Epidermal melanocyte (primary cell): ENCODE measurements around the gene PROM2.

ENCODE experiments used
- DNase-seq: peaks from one replicate; pipeline ENCODE4 v3.0.0; 2011; ENCODE audit warnings: low spot score; ENCODE audit not compliant: insufficient read length

Gene PROM2

DNA sequence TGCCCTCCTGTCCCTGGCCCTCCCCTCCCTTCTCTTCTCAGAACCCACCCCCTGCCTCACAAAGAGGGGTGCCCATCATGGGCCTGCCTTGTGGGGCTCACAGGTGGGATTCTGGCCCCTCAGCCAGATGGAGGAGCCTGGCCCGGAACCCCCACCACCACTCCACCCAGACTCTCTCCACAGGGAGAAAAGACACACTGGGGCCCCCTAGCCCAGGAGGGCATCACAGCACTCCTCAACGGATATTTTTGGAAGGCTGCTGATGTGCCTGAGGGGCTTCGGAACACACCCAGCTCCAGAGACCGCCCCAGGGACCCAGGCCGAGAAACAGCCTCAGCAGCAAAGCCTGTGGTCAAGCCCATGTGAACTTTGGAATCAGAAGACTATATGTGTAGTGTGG is 32.8 kb downstream of the PROM2 start:
- no peak for DNase-seq

DNA sequence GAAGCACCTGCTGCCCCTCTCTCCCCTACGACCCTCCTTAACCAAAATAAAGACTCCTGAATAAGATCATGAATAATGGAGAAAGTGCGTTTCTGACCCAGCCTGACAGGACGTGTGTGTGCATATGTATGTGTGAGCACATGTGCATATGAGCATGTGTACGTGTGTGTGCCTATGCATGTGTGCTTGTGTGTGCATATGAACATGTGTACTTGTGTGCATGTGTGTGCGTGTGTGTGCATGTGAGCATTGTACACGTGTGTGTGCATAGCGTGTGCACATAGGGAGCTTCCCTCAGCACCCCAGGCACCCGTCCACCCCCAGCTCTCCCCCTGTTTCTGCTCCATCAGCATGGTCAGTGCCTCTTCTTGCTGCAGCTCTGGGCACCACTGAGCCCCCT is 33.6 kb downstream of the PROM2 start:
- DNase-seq = no peak

DNA sequence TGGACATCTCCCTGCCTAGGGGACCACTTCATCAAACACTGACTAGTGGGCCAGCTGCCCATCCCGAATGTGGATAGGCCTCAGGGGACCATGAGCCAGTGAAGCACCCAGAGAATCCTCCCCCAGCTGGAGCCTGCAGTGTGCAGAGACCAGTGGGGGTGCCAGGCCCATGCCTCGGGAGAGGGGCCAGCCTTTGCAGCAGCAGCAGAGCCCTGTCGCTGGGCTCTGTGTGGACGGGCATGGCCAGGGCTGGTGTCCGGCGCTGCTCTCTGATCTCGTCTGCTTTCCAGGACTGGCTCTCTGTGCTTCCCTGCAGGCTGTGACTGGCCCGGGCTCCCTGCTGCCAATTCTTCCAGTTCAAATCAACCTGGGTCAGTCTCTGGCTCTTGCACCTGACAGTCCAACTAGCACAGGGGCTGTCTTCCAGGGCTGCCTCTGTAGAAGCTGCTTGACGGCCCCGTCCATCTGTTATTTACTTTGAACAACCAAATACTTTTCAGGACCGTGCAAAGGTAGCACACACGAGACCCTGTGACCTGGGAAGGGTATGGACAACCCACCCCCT is 34.3 kb downstream of the PROM2 start:
- no peak for DNase-seq

DNA sequence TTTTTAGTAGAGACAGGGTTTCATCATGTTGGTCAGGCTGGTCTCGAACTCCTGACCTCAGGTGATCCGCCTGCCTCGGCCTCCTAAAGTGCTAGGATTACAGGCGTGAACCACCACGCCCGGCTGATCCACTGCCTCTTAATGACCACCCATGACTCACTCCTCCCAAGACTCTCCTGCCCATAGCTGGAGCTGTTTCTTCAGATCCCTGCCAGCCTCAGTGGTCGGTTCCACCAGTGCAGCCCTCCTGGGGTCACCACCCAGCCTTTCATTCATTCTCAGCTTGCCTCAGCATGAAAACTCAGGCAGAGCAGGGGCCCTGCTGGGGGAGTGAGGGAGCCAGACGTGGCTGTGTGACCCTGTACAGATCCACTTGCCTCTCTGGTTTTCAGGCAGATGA is 35.4 kb downstream of the PROM2 start:
- no peak for DNase-seq

DNA sequence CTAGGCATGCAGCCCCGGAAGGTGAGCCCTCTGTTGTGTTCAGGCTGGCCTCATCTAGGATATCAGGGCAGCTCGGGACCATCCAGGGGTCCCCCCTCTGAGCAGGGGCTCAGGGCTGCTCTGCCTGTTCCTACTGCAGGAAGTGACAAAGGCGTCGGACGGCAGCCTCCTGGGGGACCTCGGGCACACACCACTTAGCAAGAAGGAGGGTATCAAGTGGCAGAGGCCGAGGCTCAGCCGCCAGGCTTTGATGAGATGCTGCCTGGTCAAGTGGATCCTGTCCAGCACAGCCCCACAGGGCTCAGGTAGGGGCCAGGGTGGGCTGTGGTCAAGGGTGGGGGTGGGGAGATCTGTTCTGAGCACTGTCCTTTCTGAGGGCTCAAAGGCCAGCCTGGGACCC is 36.0 kb downstream of the PROM2 start:
- DNase-seq = no peak

DNA sequence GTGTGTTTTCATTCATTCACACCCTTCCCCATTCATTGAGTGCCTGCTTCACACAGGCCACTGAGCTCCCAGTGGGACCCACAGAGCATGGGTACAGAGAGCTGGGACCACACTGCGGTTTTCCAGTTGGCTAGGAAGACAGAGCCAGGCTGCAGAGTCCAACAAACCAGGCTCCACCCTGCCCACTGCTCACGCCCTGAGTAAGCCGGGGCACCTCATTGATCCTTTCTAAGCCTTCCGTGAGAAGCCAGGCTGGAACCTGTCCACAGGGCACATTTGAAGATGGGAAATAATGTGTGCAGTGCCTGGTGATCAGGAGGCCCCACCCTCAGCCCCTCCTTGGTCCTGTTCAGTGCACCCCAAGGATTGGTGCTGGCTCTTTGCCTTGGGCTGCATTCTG is 36.4 kb downstream of the PROM2 start:
- DNase-seq = no peak

DNA sequence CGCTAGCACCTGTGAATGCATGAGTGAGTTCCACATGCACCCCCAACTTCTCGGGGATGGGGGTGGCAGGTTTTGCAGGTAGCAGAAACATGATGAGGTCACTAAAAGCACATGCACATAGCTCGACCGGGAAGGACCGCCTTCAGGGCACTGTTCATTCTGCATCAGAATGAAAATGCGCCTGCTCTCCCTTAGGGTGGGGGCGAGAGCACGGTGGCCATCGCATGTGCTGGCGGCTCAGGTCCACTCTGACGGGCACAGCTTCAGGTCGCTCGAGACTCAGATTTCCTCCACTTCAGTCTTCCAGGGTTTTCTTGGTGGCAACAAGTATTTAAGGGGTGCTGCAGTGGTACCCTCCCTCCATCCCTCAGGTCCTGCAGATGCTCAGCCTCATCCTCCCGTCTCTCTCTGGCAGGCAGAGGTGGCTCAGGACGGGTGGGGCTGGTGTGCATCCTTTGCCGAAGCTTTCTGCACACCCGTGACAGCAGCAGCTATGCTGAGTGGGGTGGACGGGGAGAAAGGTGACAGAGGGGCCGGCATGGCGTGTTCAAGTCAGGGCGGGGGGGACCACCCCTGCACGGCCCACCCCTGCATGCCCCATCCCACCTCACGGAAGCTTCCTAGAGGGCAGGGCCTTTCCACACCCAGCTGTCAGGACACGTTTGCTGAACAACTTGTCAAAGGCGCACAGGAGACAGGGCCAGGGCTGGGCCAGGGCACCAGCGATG is 37.7 kb downstream of the PROM2 start:
- no peak for DNase-seq

DNA sequence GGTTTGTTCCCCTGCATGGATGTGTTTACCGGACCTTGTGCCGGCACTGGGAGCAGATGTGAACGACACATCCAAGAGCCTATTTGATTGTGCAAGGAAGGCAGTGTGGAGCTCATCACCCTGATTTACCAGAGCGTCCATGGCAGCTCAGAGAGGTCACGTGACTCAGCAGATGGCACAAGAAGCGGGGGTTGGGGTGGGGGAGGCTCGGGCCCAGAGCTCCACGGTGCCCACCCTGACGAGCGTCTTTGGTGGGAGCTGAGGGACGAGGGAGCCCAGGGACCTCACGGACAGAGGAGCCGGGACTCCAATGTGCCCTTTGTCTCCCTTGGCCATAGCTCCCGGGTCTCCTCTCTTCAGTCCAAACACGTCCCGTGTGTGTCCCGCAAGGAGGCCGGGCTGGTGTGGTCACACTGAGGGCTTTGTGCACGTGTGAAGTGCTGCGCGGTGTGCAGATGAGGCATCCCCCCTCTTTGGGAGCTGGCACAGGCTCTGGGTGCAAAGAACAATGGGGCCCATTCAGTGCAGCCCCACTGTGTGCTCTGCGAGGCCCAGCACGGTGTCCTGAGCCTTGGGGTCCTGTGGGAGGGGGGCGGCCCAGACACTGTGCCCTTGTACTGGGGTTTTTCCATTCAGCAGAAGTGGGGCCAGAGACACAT is 38.4 kb downstream of the PROM2 start:
- no peak for DNase-seq

DNA sequence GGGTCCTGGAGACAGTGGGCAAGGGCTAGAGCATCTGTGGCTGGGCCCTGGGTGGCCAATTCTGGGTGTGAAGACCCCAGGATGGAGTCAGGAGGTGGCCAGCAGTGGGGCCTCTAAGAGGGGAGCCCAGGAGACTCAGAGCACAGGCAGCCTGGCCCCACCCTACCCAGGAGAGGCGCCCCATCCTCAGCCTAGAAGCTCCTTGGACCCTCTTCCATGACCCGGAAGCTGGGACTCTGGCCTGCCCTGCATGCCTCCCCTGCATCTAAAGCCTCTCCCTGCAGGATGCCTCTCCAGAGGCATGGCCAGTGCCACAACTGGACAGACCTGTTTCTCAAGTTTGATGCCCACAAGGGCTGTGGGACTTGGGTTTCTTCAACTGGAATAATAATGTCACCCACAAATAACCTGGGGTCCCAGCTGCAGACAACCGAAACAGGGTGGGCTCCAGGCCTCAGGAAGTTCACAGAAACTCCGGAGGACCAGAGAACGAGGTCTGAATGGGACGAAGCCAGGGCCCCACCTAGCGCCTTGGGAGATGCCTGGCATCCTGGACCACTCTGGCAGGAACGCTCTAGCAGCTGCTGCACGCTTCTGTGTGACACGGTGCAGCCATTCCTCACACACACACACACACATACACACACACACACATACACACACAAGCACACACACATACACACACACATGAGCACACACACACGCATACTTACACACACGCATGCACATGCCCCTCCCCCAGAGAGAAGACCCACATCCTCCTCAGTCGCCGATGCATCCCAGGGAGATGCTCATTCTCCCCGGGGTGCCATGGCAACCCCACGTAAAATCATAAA is 39.3 kb downstream of the PROM2 start:
- no peak for DNase-seq

DNA sequence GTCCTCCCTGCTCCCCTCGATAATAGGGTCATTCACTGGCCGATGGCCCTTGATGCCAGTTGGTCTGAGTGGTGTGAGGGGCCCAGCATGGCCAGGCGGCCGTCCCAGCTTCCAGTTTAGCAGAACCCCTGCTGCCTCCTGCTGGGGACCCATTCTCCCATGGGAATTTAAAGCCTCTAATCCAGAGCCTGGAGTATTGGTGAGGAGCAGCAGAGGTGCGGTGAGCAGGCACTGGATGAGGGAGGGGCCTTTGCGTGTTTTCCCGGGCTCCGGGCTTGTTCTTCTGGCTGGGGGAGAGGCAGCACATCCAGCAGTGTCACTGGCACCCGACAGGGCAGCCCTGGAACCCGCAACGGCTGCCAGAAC is 40.3 kb downstream of the PROM2 start:
- no peak for DNase-seq

DNA sequence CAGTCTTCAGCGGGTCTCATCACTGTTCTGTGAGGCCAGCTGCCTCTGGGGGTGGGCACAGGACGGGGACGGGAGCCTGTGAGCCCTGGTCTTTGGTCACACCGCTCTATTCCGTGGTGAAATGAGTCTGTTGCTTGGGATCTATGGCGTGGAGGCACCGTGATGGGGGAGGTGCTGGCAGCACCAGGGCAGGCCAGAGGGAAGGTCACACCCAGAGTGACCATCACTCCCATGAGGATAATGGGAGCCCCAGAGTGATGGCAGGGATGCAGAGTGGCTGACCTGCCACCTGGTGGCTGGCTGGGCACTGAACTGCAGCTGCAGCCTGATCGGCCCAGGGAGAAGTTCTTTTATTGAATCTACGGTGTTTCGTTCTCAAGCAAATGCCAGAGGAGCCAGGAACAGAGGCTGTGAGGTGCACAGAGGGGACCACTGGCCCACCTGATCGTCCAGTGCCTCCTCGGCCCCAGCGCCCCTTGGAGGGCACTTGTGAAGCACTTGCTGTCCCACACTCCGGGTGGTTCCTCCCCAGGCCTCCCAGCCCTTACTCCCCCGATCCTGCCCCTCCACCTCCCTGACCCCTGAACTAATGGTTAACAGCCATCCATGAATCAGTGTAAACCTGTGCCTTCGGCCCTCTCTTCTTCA is 40.8 kb downstream of the PROM2 start:
- no peak for DNase-seq

DNA sequence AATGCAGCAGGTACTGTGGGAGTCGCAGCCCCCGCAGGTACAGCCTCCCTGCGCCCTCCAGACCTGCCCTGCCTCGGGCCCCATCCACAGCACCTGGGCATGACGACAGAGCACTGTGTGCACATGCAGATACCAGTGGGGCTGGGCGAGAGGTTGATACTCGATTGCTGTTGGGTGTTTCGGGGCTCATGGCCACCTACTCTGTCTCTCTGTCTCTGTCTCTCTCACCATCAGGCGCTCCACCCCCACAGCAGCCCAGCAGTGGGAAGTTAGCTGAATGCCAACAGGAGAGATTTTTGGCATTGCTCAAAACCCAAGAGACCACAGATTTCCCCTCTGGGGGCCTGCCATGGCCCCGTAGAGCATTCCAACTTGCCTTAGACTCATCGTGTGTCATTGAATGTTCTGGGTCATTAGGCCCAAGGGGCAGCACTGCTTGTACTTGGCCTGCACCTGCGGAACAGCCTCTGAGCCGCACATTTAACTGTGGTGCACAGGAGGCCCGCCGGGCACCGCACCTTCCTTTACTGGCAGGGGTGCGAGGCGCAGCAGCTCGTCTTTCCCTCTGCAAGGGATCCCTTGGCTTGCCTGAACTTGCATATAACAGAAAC is 41.7 kb downstream of the PROM2 start:
- DNase-seq = peak; percentile 54

DNA sequence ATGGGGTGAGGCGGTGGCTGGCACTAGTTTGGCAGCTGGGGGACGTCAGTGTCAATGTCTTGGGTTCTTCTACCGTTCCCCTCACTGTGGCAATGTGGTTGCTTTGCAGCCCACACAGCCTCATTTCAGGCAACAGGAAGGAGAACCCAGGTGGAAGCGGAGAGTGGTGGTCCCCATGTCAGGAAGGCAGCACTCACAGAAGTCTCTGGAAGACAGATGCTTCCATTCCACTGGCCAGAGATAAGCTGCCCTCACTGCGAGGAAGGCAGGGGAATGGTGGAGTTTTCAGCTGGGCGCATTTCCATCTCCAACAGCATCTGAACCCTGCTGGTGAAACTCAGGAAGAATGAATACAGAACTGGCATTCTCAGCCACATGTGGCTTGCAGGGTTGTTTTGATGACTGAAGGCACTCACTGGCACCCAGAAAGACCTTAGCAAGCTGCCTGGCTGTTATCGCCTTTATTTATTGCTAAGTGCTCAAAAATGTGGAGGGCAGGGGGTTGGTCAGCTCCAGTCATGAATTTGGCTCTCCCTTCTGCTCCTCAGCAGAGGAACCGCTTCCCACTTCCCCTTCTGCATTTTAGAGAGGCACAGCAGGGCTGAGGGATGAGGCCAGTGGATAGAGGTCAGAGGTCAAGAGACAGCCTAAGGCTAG is 42.3 kb downstream of the PROM2 start:
- peak; percentile 42 for DNase-seq

DNA sequence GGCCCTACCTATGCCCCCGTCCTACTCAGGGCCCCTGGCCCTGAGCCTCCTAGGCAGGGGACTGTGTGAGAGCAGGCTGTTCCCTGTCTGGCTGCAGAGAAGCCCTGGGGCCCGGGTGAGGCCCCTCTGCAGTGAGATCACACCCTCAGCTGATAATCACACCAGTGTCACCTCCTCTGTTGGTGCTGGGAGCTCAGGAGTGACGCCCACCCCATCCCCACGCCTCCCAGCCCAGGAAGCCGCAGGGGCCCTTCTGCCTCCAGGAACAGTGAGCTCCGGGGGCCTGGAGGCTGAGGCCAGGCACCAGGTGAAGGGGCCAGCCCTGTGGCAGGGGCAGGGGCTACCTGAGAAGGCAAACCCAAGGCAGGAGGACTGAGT is 42.9 kb downstream of the PROM2 start:
- no peak for DNase-seq

DNA sequence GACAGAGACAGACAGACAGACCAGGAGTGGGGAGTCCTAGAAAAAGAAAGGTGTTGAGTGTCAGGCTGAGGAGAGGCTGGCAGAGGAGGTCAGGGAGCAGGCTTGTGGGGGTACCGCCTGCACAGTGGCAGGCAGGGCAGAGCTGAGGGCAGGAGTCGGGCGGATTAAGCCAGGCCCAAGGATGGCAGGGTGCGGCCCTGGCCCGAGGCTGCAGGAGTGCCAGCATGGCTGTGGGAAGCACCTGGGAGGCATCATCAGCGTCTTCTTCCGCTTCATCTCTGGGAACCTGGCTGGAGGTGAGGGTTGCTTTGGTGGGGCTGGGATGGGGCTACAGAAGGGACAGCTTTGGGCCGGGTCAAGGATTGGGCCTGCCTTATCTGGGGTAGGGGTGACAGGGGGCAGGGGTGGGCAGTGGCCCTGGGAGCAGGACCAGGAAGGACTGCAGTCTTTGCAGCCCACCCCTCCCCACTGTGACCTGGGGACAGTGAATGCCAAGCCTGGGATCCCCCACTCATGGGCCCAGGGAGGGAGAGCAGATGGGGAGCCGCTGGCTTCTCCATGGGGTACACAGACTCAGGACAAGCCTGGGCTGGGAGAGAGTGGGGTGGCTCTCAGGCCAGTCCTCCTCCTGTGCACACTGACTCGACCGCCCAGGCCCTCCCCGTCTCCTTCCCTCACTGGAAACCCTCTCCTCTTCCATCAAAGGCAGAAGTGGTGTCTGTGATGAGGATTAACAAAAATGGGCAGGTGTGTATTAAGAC is 43.6 kb downstream of the PROM2 start:
- no peak for DNase-seq

DNA sequence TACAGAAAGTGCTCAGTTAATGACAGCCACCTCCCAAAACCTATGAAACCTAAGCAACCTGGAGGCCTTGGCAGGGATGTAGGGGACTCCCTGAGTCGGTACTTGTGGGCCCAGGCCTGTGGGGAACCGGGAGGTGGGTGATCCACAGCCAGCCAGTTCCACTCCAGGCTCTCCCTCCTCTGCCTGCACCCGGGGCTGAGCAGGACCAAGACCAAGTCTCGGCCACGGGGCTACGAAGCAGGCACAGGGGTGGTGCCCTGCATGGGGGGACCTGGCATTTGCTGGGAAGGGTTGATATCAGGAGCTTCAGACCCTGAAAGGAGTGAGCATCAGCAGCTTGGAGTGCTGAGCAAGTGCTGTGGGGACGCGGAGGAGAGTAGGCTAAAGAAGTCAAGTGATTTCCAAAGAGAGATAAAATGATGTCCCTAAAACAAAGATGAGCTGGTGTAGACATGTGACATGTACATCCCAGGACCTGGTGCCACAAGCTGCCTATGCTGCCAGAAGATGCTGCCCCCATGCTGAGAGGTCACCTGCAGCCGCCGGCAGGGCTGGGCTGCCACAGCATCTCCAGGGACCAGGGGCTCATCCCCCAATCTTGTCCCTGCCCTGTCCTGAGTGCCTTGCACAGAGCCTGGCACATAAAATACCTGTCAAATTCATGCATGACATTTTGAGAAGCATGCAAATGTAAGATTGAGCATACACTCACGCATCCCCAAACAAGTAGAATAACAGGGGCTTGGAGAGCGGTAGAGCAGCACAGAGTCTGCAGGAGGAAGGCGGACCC is 44.4 kb downstream of the PROM2 start:
- DNase-seq = no peak

DNA sequence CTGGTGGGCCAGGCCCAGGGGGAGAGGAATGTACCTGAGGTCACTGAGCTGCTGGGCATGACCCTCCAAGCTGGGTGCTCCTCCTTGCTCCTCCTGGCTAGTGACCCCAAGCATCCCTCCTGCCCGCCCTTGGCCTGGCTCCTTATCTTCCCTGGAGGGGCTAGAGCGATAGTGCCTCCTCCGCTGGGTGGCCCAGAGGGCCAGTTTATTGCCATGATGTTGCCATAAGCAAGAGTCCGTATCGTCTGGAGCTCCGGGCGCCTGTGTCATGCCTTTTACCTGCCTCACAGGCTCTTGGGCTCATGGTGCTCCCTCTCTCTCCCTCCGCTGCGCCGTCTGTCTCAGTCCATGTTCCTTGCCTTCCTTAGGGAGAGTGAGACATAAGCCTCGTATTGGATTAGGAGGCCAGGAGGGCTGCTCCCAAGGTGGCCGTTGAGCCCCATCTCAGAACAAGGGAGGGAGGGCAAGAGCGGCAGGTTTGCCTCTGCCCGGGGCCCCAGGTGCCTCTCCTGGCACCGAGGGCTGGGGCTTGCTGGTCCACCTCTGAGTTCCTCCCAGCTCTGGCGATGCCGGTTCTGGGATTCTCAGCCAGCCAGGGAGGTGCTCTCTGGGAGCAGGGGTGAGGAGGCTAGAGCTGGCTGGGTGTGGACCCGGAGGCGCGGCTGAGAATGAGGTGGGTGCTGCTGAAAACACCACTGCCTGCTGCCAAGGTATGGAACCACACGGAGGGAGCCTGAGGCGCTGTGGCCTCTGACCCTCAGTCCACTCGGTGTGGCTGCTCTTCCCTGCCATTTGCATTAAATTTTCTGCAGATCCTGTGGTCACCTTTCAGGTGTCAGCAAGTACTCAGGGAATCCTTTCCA is 45.5 kb downstream of the PROM2 start:
- DNase-seq = no peak

DNA sequence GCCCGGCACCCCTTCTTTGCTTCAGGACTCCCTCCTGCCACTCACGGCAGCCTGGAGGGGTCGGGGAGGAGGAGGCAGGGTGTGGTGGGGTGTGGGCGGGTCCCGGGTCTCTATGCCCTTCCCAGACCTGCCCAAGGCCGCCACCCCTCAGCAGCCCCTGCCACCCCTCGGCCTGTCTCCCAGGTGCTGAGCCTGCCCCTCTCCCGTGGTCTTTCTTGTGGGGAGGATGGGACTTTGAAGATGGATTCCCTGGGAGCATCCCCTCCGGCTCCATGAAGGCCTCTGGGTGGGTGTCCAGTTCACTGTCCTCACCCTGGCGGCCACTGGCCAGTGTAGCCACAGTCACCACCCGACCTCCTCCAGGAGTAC is 46.1 kb downstream of the PROM2 start:
- DNase-seq = no peak
